Activated CD4-positive, alpha-beta T cell treated with anti-CD3 and anti-CD28 coated beads for 36 hours (primary cell): ENCODE measurements around the gene IFNE. TPM values are rescaled to one million over a fixed set of nuclear protein-coding genes. Genes with fewer than 3 reads are reported as not detected.
A peak's percentile ranks its signal among the peaks of the same experiment; 100 is the strongest.

Experiments used
- ATAC-seq: fragments of 200-7000 bp; cut with Tn5 transposase; one replicate; pipeline ENCODE4 v1.10.0; 2021; ENCODE audit warnings: mild to moderate bottlenecking, moderate library complexity
- CTCF ChIA-PET: fragments of 350-600 bp; sonication (Branson Sonifier 250); formaldehyde crosslinking; loops from one replicate; lab custom pipeline; 2021; ENCODE audit warnings: antibody characterized with exemption; lab: Charles Lee
- POLR2A ChIA-PET: fragments of 350-600 bp; sonication (Branson Sonifier 250); formaldehyde crosslinking; loops from one replicate; lab custom pipeline; 2021; ENCODE audit warnings: antibody characterized with exemption, inconsistent platforms; lab: Charles Lee
- DNase-seq: peaks from one replicate; pipeline ENCODE4 v3.0.0-alpha.2; 2020
- H3K27ac Mint-ChIP-seq: one replicate; pipeline ENCODE4 v1.8.0; 2021; ENCODE audit warnings: mixed read lengths
- H3K27me3 Mint-ChIP-seq: one replicate; pipeline ENCODE4 v1.8.0; 2021; ENCODE audit warnings: mixed read lengths
- H3K36me3 Mint-ChIP-seq: one replicate; pipeline ENCODE4 v1.8.0; 2021; ENCODE audit warnings: low read depth, mixed read lengths
- H3K4me1 Mint-ChIP-seq: one replicate; pipeline ENCODE4 v1.8.0; 2021; ENCODE audit warnings: mixed read lengths
- H3K4me3 Mint-ChIP-seq: one replicate; pipeline ENCODE4 v1.8.0; 2021; ENCODE audit warnings: mild to moderate bottlenecking, moderate library complexity, mixed read lengths
- H3K9me3 Mint-ChIP-seq: one replicate; pipeline ENCODE4 v1.8.0; 2021; ENCODE audit warnings: low read depth, mixed read lengths
- intact Hi-C, 2 experiments: fragments of 100-400 bp; cut with DNase I in 1 of 2; cut with micrococcal nuclease in 1 of 2; formaldehyde crosslinking; loops; one replicate each; pipeline versions ENCODE4 v1.14.2 to v1.15.1; 2022 to 2024; cut with DNase I, micrococcal nuclease
- total RNA-seq, 2 experiments: library from RNA; stranded (reverse); gene quantifications; one replicate each; pipeline ENCODE4 v1.2.3, GENCODE V29; 2021

The IFNE gene
- total RNA-seq, 2 experiments from 2014 or later: not detected

DNA sequence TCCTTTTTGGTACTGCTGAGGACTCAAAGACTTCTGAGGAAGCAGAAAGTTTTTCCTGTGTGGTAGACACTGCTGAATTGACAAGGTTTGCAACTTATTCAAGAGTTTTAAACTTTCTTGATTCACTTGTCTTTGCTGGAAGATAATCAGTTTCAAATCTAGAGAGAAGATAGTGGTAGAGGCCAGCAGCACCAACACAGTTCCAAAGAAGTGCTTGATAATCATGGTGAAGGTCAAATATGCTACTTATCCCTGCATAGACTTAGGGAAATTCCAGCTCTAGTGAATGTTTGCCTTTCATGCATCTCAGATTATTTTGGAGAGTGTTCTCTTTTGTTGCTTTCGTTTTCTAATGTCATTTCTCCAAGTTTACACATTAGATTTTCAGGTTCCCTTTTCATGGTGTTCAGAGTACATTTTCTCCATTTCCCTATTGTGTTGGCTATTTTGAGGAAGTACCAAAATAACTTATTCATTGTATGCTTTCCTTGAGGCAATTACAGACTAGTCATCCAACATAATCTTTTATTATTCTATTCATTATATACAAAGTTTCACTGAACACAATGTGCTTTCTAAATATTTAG lies 550 bp downstream of the IFNE start:
- no peak overlapping the region for H3K4me3 Mint-ChIP-seq
- no peak for DNase-seq
- H3K4me1 Mint-ChIP-seq: no peaks in the 10 kb centered on the region
- POLR2A ChIA-PET: no interaction called here
- CTCF ChIA-PET: interaction anchor here (0.8 to 1.6 kb wide), 3 partner anchors 16 to 229 kb away, joined by 3 to 4 read pairs (median 3); no protein-coding TSS in a partner anchor
- H3K36me3 Mint-ChIP-seq: no peaks in the 10 kb centered on the region
- no peak for ATAC-seq
- H3K27ac Mint-ChIP-seq: no peak overlapping the region
- peaks cover 5% of the 10 kb centered on the region for H3K27me3 Mint-ChIP-seq
- peaks cover 12% of the 10 kb centered on the region for H3K9me3 Mint-ChIP-seq
- intact Hi-C loops: no loop called here

DNA sequence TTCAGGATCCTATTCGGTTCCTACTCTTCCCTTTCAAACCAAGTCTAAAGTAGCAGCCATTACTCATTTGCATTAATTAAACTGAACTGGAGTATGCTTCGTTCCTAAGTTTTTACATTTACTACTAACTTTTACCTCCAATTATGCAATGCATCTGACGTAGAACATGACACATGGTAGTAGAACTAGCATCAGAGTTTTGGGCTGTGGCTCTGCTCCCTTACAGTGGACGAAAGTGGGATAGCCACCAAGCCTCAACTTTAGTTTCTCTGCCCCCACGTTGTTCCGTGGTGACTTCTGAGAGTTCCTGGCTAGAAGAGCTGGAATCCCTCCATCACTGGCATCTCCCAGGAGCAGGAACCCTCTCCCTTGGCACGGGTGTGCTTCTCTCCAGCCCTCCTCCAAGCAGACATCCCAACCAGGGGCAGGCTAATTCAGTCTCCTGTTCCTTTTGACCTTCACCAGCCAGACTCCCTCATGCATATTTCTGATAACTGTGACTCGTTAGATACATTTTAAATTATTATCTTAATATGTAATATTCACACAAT lies 2.9 kb downstream of the IFNE start:
- Mint-ChIP-seq H3K9me3 (no peaks in the 10 kb centered on the region), H3K27me3 (peaks cover 3% of the 10 kb centered on the region), H3K27ac (no peak overlapping the region), H3K4me1 (no peaks in the 10 kb centered on the region), H3K36me3 (no peaks in the 10 kb centered on the region), H3K4me3 (no peak overlapping the region)
- DNase-seq: no peak
- POLR2A ChIA-PET: no interaction called here
- intact Hi-C loops: no loop called here
- no peak for ATAC-seq
- CTCF ChIA-PET: interaction anchor here (0.5 to 1.0 kb wide), 2 partner anchors 14 to 265 kb away, joined by 3 read pairs; no protein-coding TSS in a partner anchor

DNA sequence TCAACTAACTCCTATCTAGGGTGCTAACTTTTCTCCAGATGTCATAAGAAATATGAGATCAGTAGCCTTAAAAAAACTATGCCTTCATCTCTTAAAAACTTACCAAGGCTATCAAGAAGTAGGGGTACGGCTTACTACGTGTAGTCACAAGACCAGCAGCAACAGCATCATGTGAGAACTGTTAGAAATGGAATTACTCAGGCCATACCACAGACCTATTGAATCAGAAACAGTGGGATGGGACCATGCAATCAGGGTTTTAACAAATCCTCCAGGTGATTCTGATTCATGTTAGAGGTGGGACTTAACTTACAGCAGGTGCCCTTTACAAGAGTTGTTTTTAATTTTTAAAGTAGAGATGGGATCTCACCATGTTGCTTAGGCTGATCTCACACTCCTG lies 4.6 kb downstream of the IFNE start:
- Mint-ChIP-seq H3K4me3 (no peak overlapping the region), H3K36me3 (no peaks in the 10 kb centered on the region), H3K9me3 (no peaks in the 10 kb centered on the region), H3K4me1 (no peaks in the 10 kb centered on the region), H3K27ac (no peak overlapping the region), H3K27me3 (peaks cover 3% of the 10 kb centered on the region)
- POLR2A ChIA-PET: no interaction called here
- ATAC-seq: peak; percentile 75
- CTCF ChIA-PET: no interaction called here
- intact Hi-C loops: no loop called here
- no peak for DNase-seq

DNA sequence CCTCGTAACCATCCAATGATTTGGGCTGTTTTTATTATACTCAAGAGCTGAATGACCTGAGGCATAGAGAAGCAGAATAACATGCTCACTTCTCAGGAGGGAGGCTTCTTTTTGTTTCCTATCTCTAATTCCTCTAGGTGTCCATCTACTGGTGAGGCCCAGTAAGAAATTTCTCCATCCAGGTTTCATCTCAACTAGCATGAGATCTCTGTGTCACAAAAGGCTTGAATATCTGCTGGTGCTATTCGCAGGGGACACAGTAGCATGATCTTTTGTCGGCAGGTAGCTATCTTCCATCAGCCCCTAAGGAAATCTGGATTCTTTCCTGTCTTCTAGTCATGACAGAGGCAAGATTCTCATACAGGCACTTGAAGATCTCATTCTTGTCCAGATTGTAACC lies 8.9 kb downstream of the IFNE start:
- peaks cover 2% of the 10 kb centered on the region for H3K27me3 Mint-ChIP-seq
- intact Hi-C loops: no loop called here
- no peaks in the 10 kb centered on the region for H3K4me1 Mint-ChIP-seq
- no peak overlapping the region for H3K27ac Mint-ChIP-seq
- no peaks in the 10 kb centered on the region for H3K9me3 Mint-ChIP-seq
- ATAC-seq (no peak), DNase-seq (no peak)
- H3K4me3 Mint-ChIP-seq: no peak overlapping the region
- CTCF ChIA-PET: interaction anchor here (0.7 to 1.3 kb wide), 3 partner anchors 236 to 608 kb away, joined by 3 read pairs; no protein-coding TSS in a partner anchor
- POLR2A ChIA-PET: interaction anchor here (0.6 kb wide), 2 partner anchors 179 to 314 kb away, joined by 4 read pairs; no protein-coding TSS in a partner anchor
- no peaks in the 10 kb centered on the region for H3K36me3 Mint-ChIP-seq

- intact Hi-C loops: no loop called here
- H3K4me1 Mint-ChIP-seq: no peaks in the 10 kb centered on the region
- POLR2A ChIA-PET: no interaction called here
- H3K9me3 Mint-ChIP-seq: no peaks in the 10 kb centered on the region
- H3K36me3 Mint-ChIP-seq: no peaks in the 10 kb centered on the region
- no peak overlapping the region for H3K4me3 Mint-ChIP-seq
- DNase-seq (no peak), ATAC-seq (no peak)
- peaks cover 2% of the 10 kb centered on the region for H3K27me3 Mint-ChIP-seq
- no peak overlapping the region for H3K27ac Mint-ChIP-seq
- CTCF ChIA-PET: interaction anchor here (1.0 to 2.5 kb wide), 5 partner anchors 13 to 318 kb away, joined by 3 to 10 read pairs (median 3); no protein-coding TSS in a partner anchor
Measured at GRCh38 chr9:21470126-21470525, 12.0 kb downstream of the IFNE start.

- Mint-ChIP-seq H3K27me3 (peaks cover 2% of the 10 kb centered on the region), H3K27ac (no peak overlapping the region), H3K4me3 (no peak overlapping the region), H3K36me3 (no peaks in the 10 kb centered on the region), H3K4me1 (no peaks in the 10 kb centered on the region), H3K9me3 (peaks cover 7% of the 10 kb centered on the region)
- ChIA-PET CTCF (interaction anchor here (0.6 to 2.9 kb wide), 33 partner anchors 9 to 655 kb away, joined by 3 to 28 read pairs (median 4); partner anchors contain the start of gene IFNE), POLR2A (interaction anchor here (0.7 kb wide), 1 partner anchor 140 kb away, joined by 7 read pairs; no protein-coding TSS in a partner anchor)
- DNase-seq (no peak), ATAC-seq (peak; percentile 78)
- intact Hi-C loops: loop anchor here (1.0 to 10.0 kb wide), 4 partner anchors 241 to 569 kb away; no protein-coding TSS in a partner anchor
Measured at GRCh38 chr9:21465859-21466518, 16.1 kb downstream of the IFNE start.

- POLR2A ChIA-PET: no interaction called here
- intact Hi-C loops: loop anchor here in 1 of 2 experiments (5.0 to 10.0 kb wide), 2 partner anchors 242 to 570 kb away; no protein-coding TSS in a partner anchor
Measured at GRCh38 chr9:21465138-21465537, 17.0 kb downstream of the IFNE start.

DNA sequence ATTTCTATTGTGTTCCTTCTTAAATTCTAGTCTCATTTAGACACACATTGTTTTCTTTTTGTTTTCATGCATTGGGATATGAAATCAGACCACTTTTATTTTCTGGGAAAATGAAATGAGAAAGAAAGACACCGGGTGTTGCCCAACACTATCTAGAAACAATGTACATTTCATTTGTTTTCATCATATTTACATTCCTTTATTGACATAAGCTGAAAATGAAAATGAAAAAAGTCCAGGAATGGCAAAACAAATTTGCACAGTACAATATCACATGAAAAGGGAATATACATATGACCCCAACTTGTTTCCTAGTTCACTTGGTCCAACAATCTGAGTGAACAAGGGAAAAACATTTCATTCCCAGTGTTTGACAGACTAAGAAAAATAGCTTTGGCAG lies 20.7 kb downstream of the IFNE start:
- Mint-ChIP-seq H3K9me3 (peaks cover 7% of the 10 kb centered on the region), H3K36me3 (no peaks in the 10 kb centered on the region), H3K4me1 (no peaks in the 10 kb centered on the region), H3K27ac (no peak overlapping the region), H3K27me3 (peaks cover 2% of the 10 kb centered on the region), H3K4me3 (no peak overlapping the region)
- ChIA-PET POLR2A (interaction anchor here (0.6 kb wide), 1 partner anchor 248 kb away, joined by 3 read pairs; no protein-coding TSS in a partner anchor), CTCF (interaction anchor here (0.8 to 1.6 kb wide), 8 partner anchors 14 to 329 kb away, joined by 3 to 5 read pairs (median 3); no protein-coding TSS in a partner anchor)
- DNase-seq (no peak), ATAC-seq (no peak)
- intact Hi-C loops: loop anchor here in 1 of 2 experiments (10.0 kb wide), 1 partner anchor 573 kb away; no protein-coding TSS in a partner anchor

More at GRCh38 chr9:21465138-21465537, 17.0 kb downstream of the IFNE start:
- Mint-ChIP-seq H3K4me1 (no peaks in the 10 kb centered on the region), H3K27ac (no peak overlapping the region), H3K27me3 (peaks cover 2% of the 10 kb centered on the region), H3K9me3 (peaks cover 7% of the 10 kb centered on the region), H3K36me3 (no peaks in the 10 kb centered on the region), H3K4me3 (no peak overlapping the region)
- ATAC-seq (no peak), DNase-seq (no peak)
- CTCF ChIA-PET: interaction anchor here (1.0 to 1.5 kb wide), 15 partner anchors 9 to 347 kb away, joined by 3 to 15 read pairs (median 5); no protein-coding TSS in a partner anchor

DNA sequence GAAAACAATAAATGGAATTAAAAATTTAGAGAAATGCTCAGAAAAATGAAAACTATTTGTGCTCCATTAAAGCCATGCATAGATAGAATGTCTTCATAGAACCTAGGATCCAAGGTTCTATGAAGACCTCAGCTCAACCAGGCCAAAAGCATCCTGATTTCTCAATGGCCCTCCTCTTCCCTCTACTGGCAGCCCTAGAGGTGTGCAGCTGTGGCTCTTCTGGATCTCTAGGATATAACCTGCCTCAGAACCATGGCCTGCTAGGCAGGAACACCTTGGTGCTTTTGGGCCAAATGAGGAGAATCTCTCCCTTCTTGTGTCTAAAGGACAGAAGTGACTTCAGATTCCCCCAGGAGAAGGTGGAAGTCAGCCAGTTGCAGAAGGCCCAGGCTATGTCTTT lies 26.8 kb downstream of the IFNE start:
- Mint-ChIP-seq H3K4me1 (no peaks in the 10 kb centered on the region), H3K27ac (no peak overlapping the region), H3K27me3 (peaks cover 2% of the 10 kb centered on the region), H3K9me3 (no peaks in the 10 kb centered on the region), H3K36me3 (no peaks in the 10 kb centered on the region), H3K4me3 (no peak overlapping the region)
- ChIA-PET CTCF (interaction anchor here (0.6 to 4.1 kb wide), 20 partner anchors 9 to 287 kb away, joined by 3 to 37 read pairs (median 5); partner anchors contain the start of gene KLHL9), POLR2A (no interaction called here)
- DNase-seq: peak; percentile 37
- intact Hi-C loops: loop anchor here (1.0 to 10.0 kb wide), 7 partner anchors 129 to 261 kb away; no protein-coding TSS in a partner anchor
- peak; percentile 70 for ATAC-seq

DNA sequence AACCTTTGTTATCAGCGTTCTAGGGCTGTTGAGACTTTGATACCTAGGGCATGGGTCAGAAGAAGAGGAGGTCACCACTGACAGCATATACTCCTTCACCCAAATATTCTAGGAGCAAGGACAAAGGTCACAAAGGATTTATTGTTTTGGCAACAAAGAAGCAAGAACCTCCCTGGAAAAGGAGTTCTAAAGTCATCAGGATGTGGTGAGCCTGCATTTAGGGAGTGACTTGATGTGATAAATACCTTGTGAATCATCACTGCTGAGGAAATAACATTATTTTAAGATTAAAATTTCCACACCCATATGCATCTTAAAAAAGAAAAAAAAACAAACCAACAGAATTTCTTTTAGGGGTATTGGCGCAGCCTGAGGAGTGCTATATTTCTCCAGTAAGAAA lies 28.0 kb downstream of the IFNE start:
- CTCF ChIA-PET: interaction anchor here (0.8 to 4.1 kb wide), 11 partner anchors 10 to 260 kb away, joined by 3 to 37 read pairs (median 5); no protein-coding TSS in a partner anchor
- POLR2A ChIA-PET: no interaction called here
- intact Hi-C loops: loop anchor here (2.0 to 10.0 kb wide), 4 partner anchors 127 to 259 kb away; no protein-coding TSS in a partner anchor

GRCh38 chr9:21452681-21453080 lies 29.4 kb downstream of the IFNE start:
- Mint-ChIP-seq H3K36me3 (no peaks in the 10 kb centered on the region), H3K9me3 (no peaks in the 10 kb centered on the region), H3K27me3 (peaks cover 2% of the 10 kb centered on the region), H3K27ac (no peak overlapping the region), H3K4me3 (no peak overlapping the region), H3K4me1 (no peaks in the 10 kb centered on the region)
- intact Hi-C loops: loop anchor here in 1 of 2 experiments (10.0 kb wide), 2 partner anchors 218 to 258 kb away; no protein-coding TSS in a partner anchor
- CTCF ChIA-PET: interaction anchor here (0.9 kb wide), 1 partner anchor 357 kb away, joined by 3 read pairs; no protein-coding TSS in a partner anchor
- DNase-seq: no peak
- POLR2A ChIA-PET: no interaction called here
- no peak for ATAC-seq

More for the DNA sequence above, 28.0 kb downstream of the IFNE start:
- DNase-seq: no peak
- no peaks in the 10 kb centered on the region for H3K36me3 Mint-ChIP-seq
- H3K9me3 Mint-ChIP-seq: no peaks in the 10 kb centered on the region
- H3K27me3 Mint-ChIP-seq: peaks cover 2% of the 10 kb centered on the region
- H3K27ac Mint-ChIP-seq: no peak overlapping the region
- H3K4me3 Mint-ChIP-seq: no peak overlapping the region
- no peaks in the 10 kb centered on the region for H3K4me1 Mint-ChIP-seq
- no peak for ATAC-seq
